ENCODE measurements around the gene FBXL16.

GRCh38 chr16:659618-660017 lies 46.0 kb downstream of the FBXL16 start:
- no peak for TF ChIP-seq ZSCAN30 (CRISPR knock-in tag; IDR thresholded peaks at IDR 0.05)
- no peak for TF ChIP-seq ARID4A (CRISPR knock-in tag; IDR thresholded peaks at IDR 0.05; ENCODE audit: borderline replicate concordance)
